Natural killer cell (primary cell): ENCODE results near the gene PCBP2. TPM values are rescaled to one million over a fixed set of nuclear protein-coding genes. Genes with fewer than 3 reads are reported as not detected.
A peak's percentile ranks its signal among the peaks of the same experiment; 100 is the strongest.

Source experiments
- ATAC-seq, 3 donors: fragments of 150-1000 bp in 2 of 3; fragments of 200-7000 bp in 1 of 3; cut with Tn5 transposase; 1 replicate in 1 of 3; 2 replicates in 2 of 3; pipeline ENCODE4 v1.10.0; 2021; ENCODE audit warnings: mild to moderate bottlenecking in 2 of 3, moderate library complexity in 2 of 3
- DNase-seq, 2 donors: peaks; one replicate each; pipeline versions ENCODE4 v3.0.0 to v3.0.0-alpha.2; 2013 to 2021; ENCODE audit warnings: mixed read lengths in 1 of 2
- H3K27ac ChIP-seq: one replicate; pipeline ENCODE4 v1.5.1; 2013; ENCODE audit warnings: mild to moderate bottlenecking, low read length
- H3K27me3 ChIP-seq: one replicate; pipeline ENCODE4 v1.6.1; 2013; ENCODE audit warnings: low read length; ENCODE audit not compliant: control insufficient read depth, insufficient read depth
- H3K36me3 ChIP-seq: one replicate; pipeline ENCODE4 v1.6.1; 2013; ENCODE audit warnings: low read length; ENCODE audit not compliant: control insufficient read depth, insufficient read depth
- H3K4me1 ChIP-seq: one replicate; pipeline ENCODE4 v1.6.1; 2013; ENCODE audit warnings: low read length; ENCODE audit not compliant: control insufficient read depth, insufficient read depth
- H3K4me3 ChIP-seq: one replicate; pipeline ENCODE4 v1.5.1; 2013; ENCODE audit warnings: low read length
- H3K9me3 ChIP-seq: one replicate; pipeline ENCODE4 v1.6.1; 2013; ENCODE audit warnings: low read length; ENCODE audit not compliant: control insufficient read depth, insufficient read depth
- H3K27ac Mint-ChIP-seq, 2 donors: one replicate each; pipeline ENCODE4 v1.8.0; 2022; ENCODE audit warnings: mild to moderate bottlenecking in 2 of 2, mixed read lengths in 2 of 2, moderate library complexity in 1 of 2
- H3K27me3 Mint-ChIP-seq, 2 donors: one replicate each; pipeline ENCODE4 v1.8.0; 2022; ENCODE audit warnings: low read depth in 2 of 2, mixed read lengths in 2 of 2
- H3K36me3 Mint-ChIP-seq: one replicate; pipeline ENCODE4 v1.8.0; 2022; ENCODE audit warnings: mixed read lengths
- H3K4me1 Mint-ChIP-seq, 2 donors: one replicate each; pipeline ENCODE4 v1.8.0; 2022; ENCODE audit warnings: mixed read lengths in 2 of 2
- H3K4me3 Mint-ChIP-seq: one replicate; pipeline ENCODE4 v1.8.0; 2022; ENCODE audit warnings: mild to moderate bottlenecking, moderate library complexity, mixed read lengths
- H3K9me3 Mint-ChIP-seq, 2 donors: one replicate each; pipeline ENCODE4 v1.8.0; 2022; ENCODE audit warnings: mixed read lengths in 2 of 2
- WGBS: methylation state at CpG from one replicate; pipeline ENCODE4 v1.1.7; 2013; ENCODE audit warnings: missing lambda C conversion rate; ENCODE audit not compliant: insufficient coverage; 5-methylcytosine and 5-hydroxymethylcytosine counted together
- intact Hi-C: fragments of 100-400 bp; cut with micrococcal nuclease; formaldehyde crosslinking; loops from one replicate; pipeline ENCODE4 v1.14.2; 2022
- total RNA-seq, 4 donors: library from RNA; stranded (reverse); fragments of 120-200 nt in 1 of 4; gene quantifications; one replicate each; pipeline versions ENCODE4 v1.2.3 to v1.2.4, GENCODE V29; 2013 to 2022
- TF ChIP-seq, protein P1 (sequence below): fragments of 200-600 bp; IDR thresholded peaks from one replicate; pipeline ENCODE4 v1.8.0; 2022; ENCODE audit warnings: antibody characterized with exemption

Gene PCBP2
- total RNA-seq, 3 donors from 2014 or later (not counting 1 experiment from before 2014, with no cell fraction given), result 910 to 1,083 (median 943) TPM

DNA sequence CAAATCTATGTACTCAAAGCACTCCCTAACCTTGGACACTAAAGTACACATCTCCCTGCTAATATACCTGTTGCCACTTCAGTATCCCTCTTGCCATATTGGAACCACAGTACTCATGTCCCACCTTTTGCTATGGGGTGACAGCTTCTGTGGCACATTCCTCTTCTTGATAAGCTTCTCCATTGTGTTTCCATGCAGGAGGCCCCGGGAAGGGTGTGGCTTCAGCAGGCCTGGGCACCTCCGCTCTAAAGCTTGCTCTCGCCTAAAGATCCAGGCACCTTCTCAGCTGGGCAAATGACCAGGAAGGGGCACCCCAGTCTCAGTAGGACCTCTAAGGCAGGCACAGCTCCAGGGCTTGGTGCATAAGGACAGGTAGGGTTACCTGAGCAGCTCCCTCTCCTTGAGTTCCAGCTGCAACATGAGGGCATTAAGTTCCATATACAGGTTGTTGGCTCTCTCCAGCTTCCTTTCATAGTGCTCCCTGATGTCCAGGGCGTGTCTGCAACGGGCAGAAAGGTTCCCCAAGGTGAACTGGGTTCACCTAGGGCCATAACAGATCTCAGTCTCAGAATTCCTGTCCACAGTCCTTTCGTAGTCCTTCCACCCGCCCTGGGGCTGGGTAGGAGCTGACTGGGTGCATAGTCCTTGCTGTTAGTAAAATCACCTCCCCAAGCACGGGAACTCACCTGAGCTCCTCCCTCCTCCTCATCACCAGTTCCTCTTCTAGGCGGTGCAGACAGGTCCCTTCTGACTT, 31.5 kb downstream of the PCBP2 start:
- Mint-ChIP-seq H3K9me3 (no peaks in the 10 kb centered on the region), H3K36me3 (peaks cover 10% of the 10 kb centered on the region), H3K4me1 (peaks cover 11 to 33% of the 10 kb centered on the region in 2 donors), H3K4me3 (no peak overlapping the region), H3K27me3 (no peaks in the 10 kb centered on the region), H3K27ac (peak overlapping the region; percentile 69 to 80)
- Histone ChIP-seq H3K27me3 (no peaks in the 10 kb centered on the region), H3K36me3 (peaks cover 74% of the 10 kb centered on the region), H3K9me3 (no peaks in the 10 kb centered on the region), H3K4me1 (peaks cover 18% of the 10 kb centered on the region), H3K4me3 (no peak overlapping the region), H3K27ac (no peak overlapping the region)
- intact Hi-C loops, result no loop called here
- TF ChIP-seq, protein P1, sequence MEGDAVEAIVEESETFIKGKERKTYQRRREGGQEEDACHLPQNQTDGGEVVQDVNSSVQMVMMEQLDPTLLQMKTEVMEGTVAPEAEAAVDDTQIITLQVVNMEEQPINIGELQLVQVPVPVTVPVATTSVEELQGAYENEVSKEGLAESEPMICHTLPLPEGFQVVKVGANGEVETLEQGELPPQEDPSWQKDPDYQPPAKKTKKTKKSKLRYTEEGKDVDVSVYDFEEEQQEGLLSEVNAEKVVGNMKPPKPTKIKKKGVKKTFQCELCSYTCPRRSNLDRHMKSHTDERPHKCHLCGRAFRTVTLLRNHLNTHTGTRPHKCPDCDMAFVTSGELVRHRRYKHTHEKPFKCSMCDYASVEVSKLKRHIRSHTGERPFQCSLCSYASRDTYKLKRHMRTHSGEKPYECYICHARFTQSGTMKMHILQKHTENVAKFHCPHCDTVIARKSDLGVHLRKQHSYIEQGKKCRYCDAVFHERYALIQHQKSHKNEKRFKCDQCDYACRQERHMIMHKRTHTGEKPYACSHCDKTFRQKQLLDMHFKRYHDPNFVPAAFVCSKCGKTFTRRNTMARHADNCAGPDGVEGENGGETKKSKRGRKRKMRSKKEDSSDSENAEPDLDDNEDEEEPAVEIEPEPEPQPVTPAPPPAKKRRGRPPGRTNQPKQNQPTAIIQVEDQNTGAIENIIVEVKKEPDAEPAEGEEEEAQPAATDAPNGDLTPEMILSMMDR, result no peak
- ATAC-seq (no peak), DNase-seq (no peak)
- WGBS, result 87% methylated on average over 9 of the region's 9 CpGs

DNA sequence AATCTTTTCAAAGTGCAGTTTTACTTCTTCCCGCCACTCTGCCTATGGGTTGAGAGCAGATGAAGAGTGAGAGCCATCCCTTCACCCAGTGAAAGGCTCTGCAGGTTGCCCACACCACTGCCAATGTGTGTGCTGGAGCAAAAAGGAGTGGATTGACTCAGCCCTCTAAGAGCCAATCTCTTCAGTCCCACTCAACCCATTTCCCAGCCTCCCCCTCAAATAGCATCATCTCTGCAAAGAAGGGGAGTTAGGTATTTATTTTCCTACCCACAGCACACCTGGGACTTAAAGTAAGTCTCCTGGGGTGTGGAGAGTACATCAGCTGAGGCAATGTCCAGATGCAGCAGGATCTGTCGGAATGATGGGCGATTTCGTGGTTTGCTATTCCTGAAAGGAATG, 32.1 kb downstream of the PCBP2 start:
- no peak for ATAC-seq

GRCh38 chr12:53484686-53485575, 33.0 kb downstream of the PCBP2 start:
- Mint-ChIP-seq H3K4me3 (no peak overlapping the region), H3K9me3 (no peaks in the 10 kb centered on the region), H3K36me3 (peaks cover 1% of the 10 kb centered on the region), H3K27me3 (no peaks in the 10 kb centered on the region), H3K27ac (peak overlapping the region; percentile 33 to 36), H3K4me1 (peaks cover 5 to 28% of the 10 kb centered on the region in 2 donors)
- Histone ChIP-seq H3K4me3 (no peak overlapping the region), H3K4me1 (peaks cover 18% of the 10 kb centered on the region), H3K27ac (no peak overlapping the region), H3K27me3 (no peaks in the 10 kb centered on the region), H3K36me3 (peaks cover 60% of the 10 kb centered on the region), H3K9me3 (no peaks in the 10 kb centered on the region)
- DNase-seq (no peak), ATAC-seq (no peak)
- TF ChIP-seq, protein P1, result no peak
- WGBS, result 98% methylated on average over 10 of the region's 10 CpGs
- intact Hi-C loops, result no loop called here

More for the DNA sequence above, 32.1 kb downstream of the PCBP2 start:
- H3K36me3 ChIP-seq, result peaks cover 69% of the 10 kb centered on the region
- no peak overlapping the region for H3K4me3 Mint-ChIP-seq
- no peaks in the 10 kb centered on the region for H3K27me3 Mint-ChIP-seq
- H3K27me3 ChIP-seq, result no peaks in the 10 kb centered on the region
- TF ChIP-seq, protein P1, result no peak
- 96% methylated on average over 4 of the region's 4 CpGs for WGBS
- intact Hi-C loops, result no loop called here
- peaks cover 18% of the 10 kb centered on the region for H3K4me1 ChIP-seq
- H3K9me3 Mint-ChIP-seq, result no peaks in the 10 kb centered on the region
- H3K36me3 Mint-ChIP-seq, result peaks cover 10% of the 10 kb centered on the region
- no peaks in the 10 kb centered on the region for H3K9me3 ChIP-seq
- H3K27ac Mint-ChIP-seq, result peak overlapping the region in 1 of 2 donors; percentile 80
- H3K4me3 ChIP-seq, result no peak overlapping the region
- DNase-seq, result no peak
- H3K27ac ChIP-seq, result no peak overlapping the region
- peaks cover 8 to 33% of the 10 kb centered on the region in 2 donors for H3K4me1 Mint-ChIP-seq
